Subcutaneous abdominal adipose tissue (tissue), 5 donors: Measurements from ENCODE around the gene DRD2.

ENCODE experiments used
- H3K27ac ChIP-seq: one replicate; pipeline ENCODE4 v1.7.0; 2013; ENCODE audit warnings: low read depth, mild to moderate bottlenecking, inconsistent platforms, low read length, moderate library complexity
- H3K27me3 ChIP-seq, 5 donors: one replicate each; pipeline ENCODE4 v1.7.0; 2013; ENCODE audit warnings: low read length in 5 of 5, inconsistent platforms in 1 of 5; ENCODE audit not compliant: control insufficient read depth in 5 of 5, insufficient read depth in 4 of 5
- H3K36me3 ChIP-seq, 5 donors: one replicate each; pipeline ENCODE4 v1.7.0; 2013; ENCODE audit warnings: low read length in 5 of 5; ENCODE audit not compliant: control insufficient read depth in 5 of 5, insufficient read depth in 5 of 5
- H3K4me1 ChIP-seq, 5 donors: one replicate each; pipeline ENCODE4 v1.7.0; 2013; ENCODE audit warnings: low read length in 5 of 5, mild to moderate bottlenecking in 3 of 5, moderate library complexity in 1 of 5; ENCODE audit not compliant: control insufficient read depth in 5 of 5, insufficient read depth in 5 of 5
- H3K4me3 ChIP-seq, 5 donors: one replicate each; pipeline ENCODE4 v1.7.0; 2013; ENCODE audit warnings: low read length in 5 of 5, low read depth in 1 of 5
- H3K9ac ChIP-seq, 5 donors: one replicate each; pipeline ENCODE4 v1.7.0; 2013; ENCODE audit warnings: low read length in 5 of 5, mild to moderate bottlenecking in 4 of 5, moderate library complexity in 3 of 5
- H3K9me3 ChIP-seq, 5 donors: one replicate each; pipeline ENCODE4 v1.7.0; 2013; ENCODE audit warnings: low read length in 5 of 5; ENCODE audit not compliant: control insufficient read depth in 5 of 5
- donor health status: healthy.
- donor health status: healthy.
- donor health status: healthy.
- donor health status: healthy.
- donor health status: healthy.

The DRD2 gene

DNA sequence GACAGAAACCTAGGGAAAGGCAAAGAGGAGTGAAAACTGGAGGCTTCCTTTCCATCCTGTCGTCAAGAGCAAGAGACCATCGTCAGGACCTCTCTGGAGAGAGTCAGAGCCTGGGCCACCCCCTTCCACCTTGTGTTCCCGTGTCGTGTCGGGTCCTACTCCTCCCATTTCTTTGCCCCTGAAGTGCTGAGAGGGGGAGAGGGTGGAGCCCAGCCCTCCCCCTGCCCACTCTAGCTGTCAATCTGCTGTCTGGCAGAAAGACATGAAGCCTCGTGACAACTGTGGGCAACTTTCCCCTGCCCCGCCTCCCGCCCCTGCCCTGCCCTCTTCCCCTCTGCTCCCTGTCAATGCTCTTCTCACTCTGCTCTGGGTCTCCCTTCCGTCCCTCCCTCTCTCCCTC, 67.0 kb downstream of the DRD2 start:
- Histone ChIP-seq H3K4me1 (peaks cover 0 to 3% (median 0%) of the 10 kb centered on the region in 5 donors), H3K27me3 (peaks cover 0 to 5% (median 0%) of the 10 kb centered on the region in 5 donors), H3K36me3 (no peaks in the 10 kb centered on the region), H3K4me3 (no peak overlapping the region), H3K9ac (no peak overlapping the region), H3K9me3 (no peaks in the 10 kb centered on the region), H3K27ac (no peak overlapping the region)

DNA sequence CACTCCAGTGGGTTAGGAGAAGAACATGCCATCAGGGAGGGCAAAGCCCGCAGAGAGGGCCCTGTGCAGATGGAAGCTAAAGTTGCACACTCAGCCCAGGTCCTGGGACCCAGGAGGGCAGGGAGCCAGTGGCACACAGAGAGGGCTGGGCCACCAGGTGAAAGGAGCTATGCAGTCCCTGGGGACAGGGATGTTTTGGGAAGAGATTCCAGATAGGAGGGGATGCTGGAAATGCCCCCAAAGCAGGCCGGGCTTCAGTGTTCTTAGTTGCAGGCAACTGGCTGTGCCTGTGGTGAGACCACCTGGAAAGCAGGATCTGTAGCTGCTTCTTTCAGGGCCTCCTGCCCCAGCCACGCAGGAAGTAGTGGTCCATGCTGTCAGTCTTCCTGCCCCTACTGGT, 68.0 kb downstream of the DRD2 start:
- H3K4me3 ChIP-seq: no peak overlapping the region
- no peak overlapping the region for H3K27ac ChIP-seq
- no peak overlapping the region for H3K9ac ChIP-seq
- H3K4me1 ChIP-seq: peaks cover 0 to 3% (median 0%) of the 10 kb centered on the region in 5 donors
- no peaks in the 10 kb centered on the region for H3K36me3 ChIP-seq
- H3K27me3 ChIP-seq: peaks cover 0 to 5% (median 0%) of the 10 kb centered on the region in 5 donors
- H3K9me3 ChIP-seq: no peaks in the 10 kb centered on the region

DNA sequence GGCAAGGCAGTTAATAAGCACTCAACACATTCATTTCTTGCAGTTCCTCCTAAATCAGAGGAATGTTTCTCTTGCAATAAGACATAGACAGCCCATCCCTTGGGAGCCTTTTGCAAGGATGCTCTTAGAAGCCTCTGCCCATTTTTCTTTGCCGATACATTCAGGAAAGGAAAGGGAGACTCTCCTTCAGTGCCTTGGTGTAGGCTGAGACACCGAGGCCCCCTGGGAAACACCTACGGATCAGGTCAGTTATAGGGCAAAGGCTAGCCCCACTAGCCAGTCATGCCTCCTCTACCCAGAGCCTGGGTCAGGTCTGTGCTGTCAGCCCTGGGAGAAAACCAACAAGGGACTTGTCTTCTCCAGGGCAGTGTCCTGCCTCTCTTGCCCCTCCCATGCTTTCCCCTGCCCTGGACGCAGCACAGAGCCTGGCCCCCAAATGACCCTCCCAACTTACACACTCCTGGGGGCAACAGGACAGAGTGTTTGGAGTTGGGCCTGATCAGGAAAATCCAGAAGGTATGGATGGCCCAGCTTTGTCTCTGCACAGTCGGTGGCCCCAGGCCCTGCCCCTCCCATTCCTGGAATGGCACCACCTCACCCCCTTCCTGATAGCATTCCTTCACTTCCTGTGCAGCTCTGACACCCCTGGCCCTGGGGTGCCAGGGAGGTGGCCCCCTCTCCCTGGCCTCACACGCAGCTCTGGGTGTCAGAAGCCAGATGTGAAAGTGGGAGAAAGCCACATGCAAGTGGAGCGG, 69.3 kb downstream of the DRD2 start:
- Histone ChIP-seq H3K27me3 (peaks cover 0 to 5% (median 0%) of the 10 kb centered on the region in 5 donors), H3K36me3 (no peaks in the 10 kb centered on the region), H3K4me1 (peaks cover 0 to 6% (median 0%) of the 10 kb centered on the region in 5 donors), H3K9ac (no peak overlapping the region), H3K4me3 (no peak overlapping the region), H3K27ac (no peak overlapping the region), H3K9me3 (no peaks in the 10 kb centered on the region)

DNA sequence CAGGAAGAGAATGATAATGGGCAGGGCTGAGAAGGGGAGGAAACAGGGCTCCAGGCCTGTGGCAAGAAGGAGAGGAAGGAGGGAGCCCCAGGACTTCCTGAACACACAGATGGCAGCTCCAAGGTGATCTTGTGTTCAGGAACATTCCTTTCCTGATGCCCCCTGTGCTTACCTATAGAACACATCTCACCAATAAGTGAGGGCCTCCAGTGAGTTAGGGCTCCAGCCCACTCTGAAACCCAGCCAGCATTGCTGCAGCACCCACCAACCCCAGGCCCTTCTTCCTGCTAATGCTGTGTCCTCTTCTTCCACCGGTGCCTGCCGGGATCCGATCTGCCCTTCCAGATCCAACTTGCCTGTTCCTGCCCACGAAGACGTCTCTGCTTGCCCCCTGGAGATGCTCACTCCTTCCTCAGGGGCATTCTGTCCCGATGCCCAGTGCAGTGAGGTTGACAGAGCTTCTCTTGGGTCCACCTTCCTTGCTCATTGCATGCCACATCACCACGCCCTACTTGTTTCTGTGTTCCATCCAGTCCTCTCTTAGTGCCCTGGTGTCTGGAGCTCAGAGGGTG, 70.3 kb downstream of the DRD2 start:
- H3K27ac ChIP-seq: no peak overlapping the region
- no peak overlapping the region for H3K4me3 ChIP-seq

DNA sequence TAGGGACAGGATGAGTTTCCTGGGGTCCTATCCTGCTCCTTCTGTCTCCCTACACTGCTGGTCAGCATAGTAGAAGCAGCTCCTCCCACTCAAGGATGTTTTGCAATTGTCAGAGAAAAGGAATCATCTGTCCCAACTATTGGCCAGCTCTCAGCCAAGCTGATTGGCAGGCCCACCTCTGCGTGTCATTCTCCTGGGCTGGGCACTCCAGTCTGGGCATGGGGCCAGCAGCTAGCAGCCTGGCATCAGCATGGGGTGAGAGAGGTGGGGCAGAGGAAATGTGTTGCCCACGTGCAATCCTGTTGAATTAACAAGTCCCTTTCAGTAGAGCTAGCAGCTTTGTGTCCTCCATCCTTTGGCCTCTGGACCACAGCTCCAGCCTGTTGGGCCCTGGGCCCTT, 73.5 kb downstream of the DRD2 start:
- Histone ChIP-seq H3K9me3 (no peaks in the 10 kb centered on the region), H3K4me1 (peaks cover 0 to 6% (median 0%) of the 10 kb centered on the region in 5 donors), H3K27me3 (peaks cover 0 to 3% (median 0%) of the 10 kb centered on the region in 5 donors), H3K36me3 (no peaks in the 10 kb centered on the region), H3K9ac (no peak overlapping the region), H3K4me3 (no peak overlapping the region), H3K27ac (no peak overlapping the region)

More for the DNA sequence above, 70.3 kb downstream of the DRD2 start:
- Histone ChIP-seq H3K9ac (no peak overlapping the region), H3K4me1 (peaks cover 0 to 6% (median 0%) of the 10 kb centered on the region in 5 donors), H3K36me3 (no peaks in the 10 kb centered on the region), H3K27me3 (peaks cover 0 to 5% (median 0%) of the 10 kb centered on the region in 5 donors), H3K9me3 (no peaks in the 10 kb centered on the region)

DNA sequence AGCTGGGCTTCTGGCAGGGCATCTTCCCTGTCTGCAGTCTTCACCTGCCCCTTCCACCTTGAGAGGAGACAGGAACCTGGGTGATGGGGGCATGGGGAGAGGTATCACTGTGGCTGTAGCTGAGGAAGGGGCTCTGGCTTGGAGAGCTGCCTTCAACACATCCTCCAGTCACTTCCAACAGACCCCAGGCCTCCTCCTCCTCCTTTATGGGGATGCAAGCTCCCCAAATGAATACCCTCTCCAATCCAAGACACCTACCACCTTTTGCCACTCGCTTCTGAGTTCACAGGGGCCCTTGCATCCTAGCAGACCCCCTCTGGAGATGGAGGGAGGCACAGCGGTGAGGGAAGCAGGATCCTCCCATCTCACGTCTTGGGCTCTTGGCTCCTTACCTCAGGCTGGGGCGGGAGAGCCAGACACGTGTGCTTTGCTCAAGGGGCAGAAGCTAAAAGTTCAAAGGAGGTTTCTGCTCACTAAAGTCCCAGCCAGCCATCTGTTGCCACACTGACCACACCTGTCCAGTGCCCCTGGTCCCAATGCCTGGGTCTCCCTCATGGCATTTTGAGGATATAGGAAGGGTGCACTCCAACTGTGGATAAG, 74.5 kb downstream of the DRD2 start:
- Histone ChIP-seq H3K9ac (no peak overlapping the region), H3K4me1 (peaks cover 0 to 6% (median under 1%) of the 10 kb centered on the region in 5 donors), H3K36me3 (no peaks in the 10 kb centered on the region), H3K4me3 (no peak overlapping the region), H3K27ac (no peak overlapping the region), H3K9me3 (no peaks in the 10 kb centered on the region), H3K27me3 (peaks cover 0 to 3% (median 0%) of the 10 kb centered on the region in 5 donors)

DNA sequence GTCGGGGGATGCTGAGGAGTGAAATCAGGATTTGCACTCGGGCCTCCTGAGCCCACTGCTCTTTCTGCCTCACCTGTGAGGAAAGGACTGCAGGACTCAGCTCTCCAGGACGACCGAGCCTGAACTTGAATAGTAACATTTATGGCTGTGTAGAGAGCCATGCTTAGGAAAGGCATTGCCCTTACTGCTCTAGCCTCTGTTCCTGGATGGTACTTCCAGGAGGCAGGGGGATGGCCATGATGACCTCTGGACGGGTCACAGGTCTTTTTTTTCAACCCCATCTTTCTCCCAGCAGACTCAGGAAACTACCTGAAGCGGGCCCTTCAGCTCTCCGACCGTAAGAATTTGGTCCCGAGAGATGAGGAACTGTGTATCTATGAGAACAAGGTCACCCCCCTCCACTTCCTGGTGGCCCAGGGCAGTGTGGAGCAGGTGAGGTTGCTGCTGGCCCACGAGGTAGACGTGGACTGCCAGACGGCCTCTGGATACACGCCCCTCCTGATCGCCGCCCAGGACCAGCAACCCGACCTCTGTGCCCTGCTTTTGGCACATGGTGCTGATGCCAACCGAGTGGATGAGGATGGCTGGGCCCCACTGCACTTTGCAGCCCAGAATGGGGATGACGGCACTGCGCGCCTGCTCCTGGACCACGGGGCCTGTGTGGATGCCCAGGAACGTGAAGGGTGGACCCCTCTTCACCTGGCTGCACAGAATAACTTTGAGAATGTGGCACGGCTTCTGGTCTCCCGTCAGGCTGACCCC, 76.3 kb downstream of the DRD2 start:
- no peaks in the 10 kb centered on the region for H3K9me3 ChIP-seq
- H3K4me3 ChIP-seq: no peak overlapping the region
- H3K27ac ChIP-seq: no peak overlapping the region
- H3K4me1 ChIP-seq: peaks cover 0 to 9% (median 3%) of the 10 kb centered on the region in 5 donors
- H3K9ac ChIP-seq: no peak overlapping the region
- H3K27me3 ChIP-seq: no peaks in the 10 kb centered on the region
- H3K36me3 ChIP-seq: no peaks in the 10 kb centered on the region

DNA sequence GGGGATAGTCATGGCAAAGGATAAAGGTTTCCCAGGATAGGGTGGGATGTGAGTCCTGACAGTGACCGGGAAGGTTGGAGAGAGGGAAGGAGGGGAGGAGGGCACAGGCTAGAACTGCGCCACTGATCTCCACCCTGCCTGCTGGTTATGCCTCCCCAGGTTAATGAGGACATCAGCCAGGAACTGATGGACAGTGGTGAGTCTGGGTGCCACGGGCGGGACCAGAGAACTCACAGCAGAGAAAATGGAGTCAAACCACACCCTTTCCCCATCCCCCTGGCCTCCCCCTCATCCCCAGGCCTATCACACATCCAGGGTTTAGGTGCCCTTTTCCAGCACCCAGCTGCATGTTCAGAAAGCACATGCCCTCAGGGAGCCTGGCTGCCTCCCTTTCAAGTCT, 77.4 kb downstream of the DRD2 start:
- Histone ChIP-seq H3K36me3 (no peaks in the 10 kb centered on the region), H3K4me1 (peaks cover 0 to 9% (median 5%) of the 10 kb centered on the region in 5 donors), H3K9me3 (no peaks in the 10 kb centered on the region), H3K4me3 (no peak overlapping the region), H3K27me3 (no peaks in the 10 kb centered on the region), H3K9ac (no peak overlapping the region), H3K27ac (no peak overlapping the region)

GRCh38 chr11:113397212-113397611, 78.0 kb downstream of the DRD2 start:
- H3K9me3 ChIP-seq: no peaks in the 10 kb centered on the region
- H3K27me3 ChIP-seq: no peaks in the 10 kb centered on the region

More at GRCh38 chr11:113397212-113397611, 78.0 kb downstream of the DRD2 start:
- no peaks in the 10 kb centered on the region for H3K36me3 ChIP-seq
- H3K4me1 ChIP-seq: peaks cover 0 to 12% (median 10%) of the 10 kb centered on the region in 5 donors
- H3K4me3 ChIP-seq: no peak overlapping the region
- no peak overlapping the region for H3K9ac ChIP-seq
- no peak overlapping the region for H3K27ac ChIP-seq
